Right renal cortex interstitium (tissue), 3 donors: ENCODE results near the gene ABCC9. TPM values are rescaled to one million over a fixed set of nuclear protein-coding genes. Genes with fewer than 3 reads are reported as not detected.
"Not testable (repeated sequence)": the region's sequence is repeated elsewhere in the genome, so short reads cannot be mapped to it uniquely, and the experiment has no call there.

Source experiments
- DNase-seq, 3 donors: peaks; one replicate each; pipeline ENCODE4 v3.0.0-alpha.2; 2013; ENCODE audit warnings: low read depth in 3 of 3, low spot score in 2 of 3
- polyA plus RNA-seq, 3 donors: library from polyadenylated mRNA; unstranded; fragments of 120-200 nt; gene quantifications; one replicate each; pipeline ENCODE4 v1.2.1, GENCODE V29; 2013; ENCODE audit not compliant: insufficient read length in 3 of 3

ABCC9 gene
- polyA plus RNA-seq, 3 donors: 21.2 to 26.0 (median 22.5) TPM

GRCh38 chr12:21782723-21783122 lies 158.5 kb downstream of the ABCC9 start:
- DNase-seq: not testable (repeated sequence)

- no peak for DNase-seq
Observed at GRCh38 chr12:21780786-21781185, 160.4 kb downstream of the ABCC9 start.

GRCh38 chr12:21776175-21776574 lies 165.1 kb downstream of the ABCC9 start:
- DNase-seq: no peak

GRCh38 chr12:21775133-21775820 lies 165.9 kb downstream of the ABCC9 start:
- no peak for DNase-seq

- DNase-seq: peak in 1 of 3 donors; percentile 61
Observed at GRCh38 chr12:21774358-21775132, 166.7 kb downstream of the ABCC9 start, which contains the start of gene KCNJ8. TSS of gene KCNJ8 (minus strand) at chr12:21774706. CDS start at chr12:21773616, 1,090 bp downstream.

- DNase-seq: no peak
Observed at GRCh38 chr12:21773806-21774205, 167.4 kb downstream of the ABCC9 start.

GRCh38 chr12:21773263-21773741 lies 167.9 kb downstream of the ABCC9 start:
- peak in 1 of 3 donors; percentile 52 for DNase-seq

- DNase-seq: no peak
Observed at GRCh38 chr12:21771311-21771710, 169.9 kb downstream of the ABCC9 start.

GRCh38 chr12:21769307-21769706 lies 171.9 kb downstream of the ABCC9 start:
- DNase-seq: no peak

GRCh38 chr12:21766403-21766802 lies 174.8 kb downstream of the ABCC9 start:
- DNase-seq: no peak

GRCh38 chr12:21764950-21765349 lies 176.3 kb downstream of the ABCC9 start:
- DNase-seq: no peak

- no peak for DNase-seq
Observed at GRCh38 chr12:21764065-21764464, 177.2 kb downstream of the ABCC9 start.

GRCh38 chr12:21763531-21763930 lies 177.7 kb downstream of the ABCC9 start:
- DNase-seq: no peak

GRCh38 chr12:21759737-21760136 lies 181.5 kb downstream of the ABCC9 start:
- DNase-seq: no peak

- no peak for DNase-seq
Observed at GRCh38 chr12:21757735-21758134, 183.5 kb downstream of the ABCC9 start.

GRCh38 chr12:21756699-21757098 lies 184.5 kb downstream of the ABCC9 start:
- DNase-seq: no peak

- DNase-seq: peak; percentile 85 to 86 (median 85)
Observed at GRCh38 chr12:21751517-21751916, 189.7 kb downstream of the ABCC9 start.

Other genes with a start within 250 kb of the ABCC9 start
- gene KCNJ8, start 166.7 kb downstream of the ABCC9 start, polyA plus RNA-seq: 10 to 100 TPM; 21.1 to 22.3 (median 22.2) TPM
- 10 to 100 TPM; 56.7 to 57.6 (median 57.4) TPM for gene CMAS, start 104.8 kb upstream of the ABCC9 start, polyA plus RNA-seq